ENCODE data around the gene NEBL. TPM values are rescaled to one million over a fixed set of nuclear protein-coding genes. Genes with fewer than 3 reads are reported as not detected.

Gene NEBL
- total and polyA plus RNA-seq, 11 donors, result 187 to 855 (median 579) TPM

- intact Hi-C loops (cut with DNase I), result no loop called here
- Histone ChIP-seq H3K4me3 (no peak overlapping the region), H3K36me3 (peaks cover 0 to 100% (median 63%) of the 10 kb centered on the region in 9 donors), H3K9me3 (no peaks in the 10 kb centered on the region), H3K4me1 (no peaks in the 10 kb centered on the region), H3K27me3 (no peaks in the 10 kb centered on the region), H3K27ac (no peak overlapping the region)
- 93 to 95% (median 95%) methylated on average over 4 of the region's 4 CpGs for WGBS, 4 donors
- DNase-seq (no peak), ATAC-seq (no peak)
- TF ChIP-seq POLR2A (IDR thresholded peaks at IDR 0.05) (no peak), CTCF (IDR thresholded peaks at IDR 0.05) (no peak)
Measured at GRCh38 chr10:20822825-20823224, 74.3 kb downstream of the NEBL start.

GRCh38 chr10:20817646-20818045 lies 79.5 kb downstream of the NEBL start:
- no peak for TF ChIP-seq POLR2A (IDR thresholded peaks at IDR 0.05)
- TF ChIP-seq CTCF (IDR thresholded peaks at IDR 0.05), result no peak
- 87 to 92% (median 89%) methylated on average over 5 of the region's 5 CpGs for WGBS, 4 donors
- intact Hi-C loops (cut with DNase I), result no loop called here
- no peak for ATAC-seq
- Histone ChIP-seq H3K27ac (no peak overlapping the region), H3K27me3 (no peaks in the 10 kb centered on the region), H3K4me3 (no peak overlapping the region), H3K4me1 (peaks cover 0 to 14% (median 0%) of the 10 kb centered on the region in 12 donors), H3K36me3 (peaks cover 0 to 98% (median 47%) of the 10 kb centered on the region in 9 donors), H3K9me3 (no peaks in the 10 kb centered on the region)
- no peak for DNase-seq

GRCh38 chr10:20817116-20817515 lies 80.0 kb downstream of the NEBL start:
- no peak overlapping the region for H3K27ac ChIP-seq
- H3K9me3 ChIP-seq, result no peaks in the 10 kb centered on the region
- no peak for TF ChIP-seq POLR2A (IDR thresholded peaks at IDR 0.05)
- no peak for TF ChIP-seq CTCF (IDR thresholded peaks at IDR 0.05)
- H3K27me3 ChIP-seq, result no peaks in the 10 kb centered on the region
- intact Hi-C loops (cut with DNase I), result no loop called here
- H3K36me3 ChIP-seq, result peaks cover 0 to 98% (median 46%) of the 10 kb centered on the region in 9 donors
- WGBS, 4 donors, result 76 to 92% (median 86%) methylated on average over 3 of the region's 3 CpGs
- ATAC-seq (peak in 2 of 4 donors; percentile 5 to 7), DNase-seq (no peak)
- no peak overlapping the region for H3K4me3 ChIP-seq
- H3K4me1 ChIP-seq, result peaks cover 0 to 19% (median 0%) of the 10 kb centered on the region in 12 donors

GRCh38 chr10:20814116-20814515 lies 83.0 kb downstream of the NEBL start:
- ATAC-seq, result peak in 3 of 4 donors; percentile 3 to 28 (median 8)
- no peak for TF ChIP-seq POLR2A (IDR thresholded peaks at IDR 0.05)
- TF ChIP-seq CTCF (IDR thresholded peaks at IDR 0.05), result no peak
- 78 to 87% (median 83%) methylated on average over 5 of the region's 5 CpGs for WGBS, 4 donors

More at GRCh38 chr10:20814116-20814515, 83.0 kb downstream of the NEBL start:
- Histone ChIP-seq H3K4me3 (no peak overlapping the region), H3K4me1 (peaks cover 0 to 28% (median 0%) of the 10 kb centered on the region in 12 donors), H3K27me3 (no peaks in the 10 kb centered on the region), H3K27ac (no peak overlapping the region), H3K36me3 (peaks cover 0 to 98% (median 29%) of the 10 kb centered on the region in 9 donors), H3K9me3 (no peaks in the 10 kb centered on the region)
- no peak for DNase-seq
- intact Hi-C loops (cut with DNase I), result no loop called here
